Mucosa of rectum (tissue), 2 donors: ENCODE data around the gene MRPS23.

Experiments used
- H3K27ac ChIP-seq, 2 donors: one replicate each; pipeline ENCODE4 v1.7.0; 2013; ENCODE audit warnings: inconsistent platforms in 2 of 2, low read depth in 2 of 2, low read length in 2 of 2
- H3K27me3 ChIP-seq, 2 donors: one replicate each; pipeline ENCODE4 v1.7.0; 2013; ENCODE audit warnings: low read length in 2 of 2; ENCODE audit not compliant: control insufficient read depth in 2 of 2, insufficient read depth in 2 of 2
- H3K36me3 ChIP-seq, 2 donors: one replicate each; pipeline ENCODE4 v1.7.0; 2013; ENCODE audit warnings: low read length in 2 of 2; ENCODE audit not compliant: control insufficient read depth in 2 of 2, insufficient read depth in 2 of 2
- H3K4me1 ChIP-seq, 2 donors: one replicate each; pipeline ENCODE4 v1.7.0; 2013; ENCODE audit warnings: low read length in 2 of 2, mild to moderate bottlenecking in 1 of 2; ENCODE audit not compliant: control insufficient read depth in 2 of 2, insufficient read depth in 2 of 2
- H3K4me3 ChIP-seq, 2 donors: one replicate each; pipeline ENCODE4 v1.7.0; 2013; ENCODE audit warnings: low read length in 2 of 2
- H3K9ac ChIP-seq, 2 donors: one replicate each; pipeline ENCODE4 v1.7.0; 2013; ENCODE audit warnings: low read length in 2 of 2, low read depth in 1 of 2, mild to moderate bottlenecking in 1 of 2
- H3K9me3 ChIP-seq, 2 donors: one replicate each; pipeline ENCODE4 v1.7.0; 2013; ENCODE audit warnings: low read length in 2 of 2; ENCODE audit not compliant: control insufficient read depth in 2 of 2
- donor health status: healthy.
- donor health status: Normal muscosa, but diverticular disease.

MRPS23 gene

DNA sequence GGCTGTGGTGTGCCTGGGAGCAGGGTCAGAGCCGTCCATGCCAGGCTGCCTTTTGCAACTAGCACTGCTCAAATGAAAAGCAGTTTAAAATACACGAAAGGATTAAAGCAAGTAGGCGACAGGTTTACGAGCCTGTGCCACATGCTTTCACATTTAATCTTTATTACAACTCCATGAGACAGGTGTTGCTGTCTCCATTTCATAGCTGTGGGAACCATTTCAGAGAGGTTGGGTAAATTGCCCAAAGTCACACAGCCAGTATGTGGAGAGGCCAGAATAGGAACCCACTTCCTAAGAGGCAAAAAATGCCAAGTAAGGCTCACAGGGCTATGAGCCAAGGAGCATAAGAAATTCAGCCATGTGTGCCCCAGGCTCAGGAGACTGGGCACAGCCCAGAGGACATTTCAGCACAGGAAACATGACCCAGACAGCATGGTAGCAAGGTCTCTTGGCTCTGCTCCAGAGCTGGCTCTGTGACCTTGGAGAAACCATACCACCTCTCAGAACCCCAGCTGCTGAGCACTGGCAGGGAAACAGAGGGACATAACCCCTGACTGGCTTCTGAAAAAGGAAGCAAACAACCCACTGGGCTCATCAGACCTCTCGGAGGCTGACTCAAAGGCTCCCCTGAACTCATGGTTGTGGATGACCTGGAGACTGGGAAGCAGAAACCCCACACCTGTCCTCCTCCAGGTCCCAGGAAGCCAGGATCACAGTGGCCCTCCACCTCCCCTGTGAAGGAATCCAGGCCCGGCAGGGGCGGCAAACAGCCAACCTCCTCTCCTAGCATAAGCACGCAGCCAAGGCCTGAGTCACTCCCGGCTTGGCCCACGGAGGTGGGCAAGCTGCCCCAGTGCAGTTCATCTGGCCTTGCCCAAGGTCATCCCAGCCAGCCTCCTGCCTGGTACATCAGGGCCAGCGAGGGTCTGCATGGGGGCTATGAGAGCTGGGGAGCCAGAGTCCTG lies 40.3 kb upstream of the MRPS23 start:
- H3K9me3 ChIP-seq = no peaks in the 10 kb centered on the region
- H3K4me3 ChIP-seq = no peak overlapping the region
- peaks cover 0 to under 1% of the 10 kb centered on the region in 2 donors for H3K36me3 ChIP-seq
- H3K4me1 ChIP-seq = peaks cover 15 to 34% of the 10 kb centered on the region in 2 donors
- H3K27me3 ChIP-seq = no peaks in the 10 kb centered on the region
- H3K9ac ChIP-seq = no peak overlapping the region
- peak overlapping the region; percentile 2 to 49 for H3K27ac ChIP-seq

DNA sequence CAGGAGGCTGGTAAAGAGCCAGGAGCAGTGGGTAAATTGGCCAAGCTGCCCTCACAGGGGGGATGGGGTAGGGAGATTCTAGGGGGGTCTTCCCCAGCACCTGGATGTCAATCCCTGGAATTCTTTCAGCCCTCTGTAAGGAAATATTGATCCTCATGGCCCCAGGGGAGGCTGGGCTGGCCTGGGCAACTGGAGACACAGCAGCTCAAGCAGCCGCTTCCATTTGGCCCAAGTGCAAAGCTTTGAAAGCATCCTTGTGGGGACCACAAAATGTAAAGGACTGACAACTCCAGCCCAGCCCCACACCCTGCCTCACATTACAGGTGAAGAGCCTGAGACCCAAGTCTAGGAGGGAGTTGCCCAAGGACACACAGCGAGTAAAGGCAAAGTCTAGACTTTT lies 39.4 kb upstream of the MRPS23 start:
- Histone ChIP-seq H3K9me3 (no peaks in the 10 kb centered on the region), H3K4me1 (peaks cover 15 to 30% of the 10 kb centered on the region in 2 donors), H3K36me3 (peaks cover 6 to 9% of the 10 kb centered on the region in 2 donors), H3K27ac (peak overlapping the region in 1 of 2 donors; percentile 48), H3K9ac (no peak overlapping the region), H3K4me3 (no peak overlapping the region), H3K27me3 (no peaks in the 10 kb centered on the region)

DNA sequence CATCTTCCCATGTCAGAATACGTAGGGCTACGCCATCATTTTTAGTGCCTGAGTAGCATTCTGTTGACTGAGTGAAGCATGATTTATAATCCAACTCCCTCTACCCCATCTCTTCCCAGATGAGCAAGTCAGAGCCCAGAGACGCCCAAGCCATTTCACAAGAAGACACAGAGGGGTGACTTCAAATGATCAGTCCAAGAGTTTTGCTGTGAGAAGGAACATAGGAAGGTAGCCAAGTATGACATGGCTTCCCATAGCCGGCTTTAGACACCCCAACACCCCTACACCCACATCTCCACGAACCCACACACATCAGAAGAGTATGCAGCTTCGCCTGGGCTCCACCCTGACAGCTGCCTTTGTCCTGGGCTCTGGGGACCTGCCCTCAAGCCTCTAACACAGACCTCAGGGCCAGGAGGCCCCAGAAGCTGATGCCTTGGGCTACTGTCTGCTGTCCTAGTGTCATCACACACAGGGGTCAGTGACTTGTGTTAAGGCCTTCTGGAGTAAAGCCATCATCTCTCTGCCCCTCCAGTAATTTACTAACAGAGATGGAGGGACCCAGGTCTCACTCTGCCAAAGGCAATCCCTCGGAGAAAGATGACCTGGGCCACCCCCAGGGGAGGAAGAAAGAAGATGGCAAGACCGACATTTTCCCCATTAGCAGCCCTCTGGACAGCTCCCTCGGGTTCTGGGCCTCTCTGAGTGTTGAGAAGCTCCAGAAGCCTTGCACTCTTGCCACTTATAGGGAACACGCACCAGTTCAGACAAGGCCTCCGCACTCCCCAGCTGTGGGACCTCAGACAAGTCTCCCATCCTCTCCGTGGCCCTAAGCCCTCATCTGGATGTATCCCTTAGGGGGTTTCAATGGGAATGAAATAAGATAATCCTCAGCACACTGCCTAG lies 38.7 kb upstream of the MRPS23 start:
- Histone ChIP-seq H3K9me3 (no peaks in the 10 kb centered on the region), H3K9ac (no peak overlapping the region), H3K4me1 (peaks cover 14 to 29% of the 10 kb centered on the region in 2 donors)

DNA sequence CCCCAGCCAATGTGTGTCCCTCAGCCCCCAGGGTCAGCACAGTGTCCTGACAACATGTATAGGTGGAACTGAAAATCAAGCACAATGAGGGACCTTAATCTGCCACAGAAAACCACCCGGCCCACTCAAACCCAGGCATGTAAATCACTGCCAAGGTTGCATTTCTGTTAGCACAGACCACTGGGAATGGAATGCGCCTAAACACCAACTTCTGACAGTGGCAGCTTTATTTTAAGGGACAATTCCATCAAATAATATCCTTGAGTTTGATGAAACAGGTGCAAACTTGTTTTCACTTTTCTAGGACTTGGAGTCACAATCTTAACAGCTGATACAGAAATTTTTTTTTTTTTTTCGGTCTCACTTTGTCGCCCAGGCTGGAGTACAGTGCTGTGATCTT lies 37.3 kb upstream of the MRPS23 start:
- Histone ChIP-seq H3K4me3 (no peak overlapping the region), H3K9ac (no peak overlapping the region), H3K36me3 (peaks cover 6 to 9% of the 10 kb centered on the region in 2 donors), H3K27me3 (no peaks in the 10 kb centered on the region), H3K4me1 (peaks cover 0 to 16% of the 10 kb centered on the region in 2 donors), H3K27ac (no peak overlapping the region), H3K9me3 (no peaks in the 10 kb centered on the region)

More for the DNA sequence above, 38.7 kb upstream of the MRPS23 start:
- H3K4me3 ChIP-seq = no peak overlapping the region
- peaks cover 6 to 9% of the 10 kb centered on the region in 2 donors for H3K36me3 ChIP-seq
- no peaks in the 10 kb centered on the region for H3K27me3 ChIP-seq
- peak overlapping the region in 1 of 2 donors; percentile 48 for H3K27ac ChIP-seq

DNA sequence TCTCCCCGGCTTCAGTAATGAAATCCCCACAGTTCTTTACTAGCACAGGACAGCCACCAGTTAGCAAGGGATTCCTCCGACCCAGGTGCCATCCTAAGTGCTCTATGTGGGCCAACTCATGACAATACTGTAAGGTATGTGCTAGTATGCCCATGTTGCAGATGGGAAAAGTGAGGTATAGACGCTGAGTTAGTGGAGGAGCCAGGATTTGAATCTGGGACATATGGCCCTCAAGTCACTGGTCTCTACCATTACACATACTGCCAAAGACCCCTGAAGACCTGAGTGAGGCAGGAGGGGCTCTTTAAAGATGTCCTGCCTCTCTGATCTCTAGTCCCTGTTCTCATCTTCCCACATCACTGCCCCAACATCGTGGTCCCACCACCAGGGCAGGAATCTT lies 36.2 kb upstream of the MRPS23 start:
- H3K9ac ChIP-seq = no peak overlapping the region
- H3K27ac ChIP-seq = no peak overlapping the region
- H3K4me1 ChIP-seq = peaks cover 7 to 19% of the 10 kb centered on the region in 2 donors

GRCh38 chr17:57885148-57885915 lies 35.5 kb upstream of the MRPS23 start:
- no peaks in the 10 kb centered on the region for H3K27me3 ChIP-seq
- no peak overlapping the region for H3K4me3 ChIP-seq
- H3K27ac ChIP-seq = no peak overlapping the region
- H3K36me3 ChIP-seq = peaks cover 6 to 11% of the 10 kb centered on the region in 2 donors
- H3K4me1 ChIP-seq = peaks cover 7 to 15% of the 10 kb centered on the region in 2 donors
- no peaks in the 10 kb centered on the region for H3K9me3 ChIP-seq
- no peak overlapping the region for H3K9ac ChIP-seq

More for the DNA sequence above, 36.2 kb upstream of the MRPS23 start:
- H3K36me3 ChIP-seq = peaks cover 6 to 11% of the 10 kb centered on the region in 2 donors
- H3K4me3 ChIP-seq = no peak overlapping the region
- H3K27me3 ChIP-seq = no peaks in the 10 kb centered on the region
- no peaks in the 10 kb centered on the region for H3K9me3 ChIP-seq

- no peak overlapping the region for H3K9ac ChIP-seq
- H3K9me3 ChIP-seq = no peaks in the 10 kb centered on the region
- H3K27me3 ChIP-seq = no peaks in the 10 kb centered on the region
- peaks cover 16 to 23% of the 10 kb centered on the region in 2 donors for H3K36me3 ChIP-seq
- H3K4me1 ChIP-seq = peaks cover 6 to 7% of the 10 kb centered on the region in 2 donors
- no peak overlapping the region for H3K4me3 ChIP-seq
- H3K27ac ChIP-seq = peak overlapping the region; percentile 34 to 56
Observed at GRCh38 chr17:57881783-57882351, 32.0 kb upstream of the MRPS23 start.

- Histone ChIP-seq H3K4me1 (peaks cover 6 to 7% of the 10 kb centered on the region in 2 donors), H3K4me3 (no peak overlapping the region), H3K9me3 (no peaks in the 10 kb centered on the region), H3K36me3 (peaks cover 16 to 23% of the 10 kb centered on the region in 2 donors), H3K27ac (peak overlapping the region; percentile 34 to 56), H3K27me3 (no peaks in the 10 kb centered on the region), H3K9ac (no peak overlapping the region)
Observed at GRCh38 chr17:57881143-57881542, 31.3 kb upstream of the MRPS23 start.

DNA sequence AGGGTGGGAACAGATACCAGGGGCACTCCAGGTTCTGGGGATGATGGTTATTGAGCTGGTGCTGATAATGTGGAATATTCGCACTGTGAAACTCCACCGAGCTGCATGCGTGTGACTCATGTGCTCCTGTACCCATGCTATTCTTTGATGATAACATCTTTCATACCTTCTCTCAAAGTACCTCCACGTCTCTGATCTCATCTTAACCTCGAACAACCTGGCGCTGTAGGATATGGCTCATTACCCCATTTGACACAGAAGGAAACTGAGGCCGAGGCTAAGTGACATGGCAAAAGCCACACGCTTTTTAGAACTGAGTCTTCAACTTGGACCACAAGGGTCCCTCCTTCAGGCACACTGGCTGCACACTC lies 30.2 kb upstream of the MRPS23 start:
- H3K4me3 ChIP-seq = no peak overlapping the region
- no peak overlapping the region for H3K9ac ChIP-seq
- peaks cover 16 to 21% of the 10 kb centered on the region in 2 donors for H3K36me3 ChIP-seq
- H3K27me3 ChIP-seq = no peaks in the 10 kb centered on the region
- H3K9me3 ChIP-seq = no peaks in the 10 kb centered on the region
- H3K4me1 ChIP-seq = peaks cover 8 to 10% of the 10 kb centered on the region in 2 donors
- peak overlapping the region in 1 of 2 donors; percentile 9 for H3K27ac ChIP-seq
